Adrenal gland (tissue), 5 donors: ENCODE measurements around the gene TRMT61A.

Experiments
- CTCF ChIP-seq, 6 experiments: fragments of 450-650 bp in 4 of 6; fragments of 200-600 bp in 2 of 6; sonication (generic) in 1 of 6; IDR thresholded peaks; 1 replicate in 5 of 6; 2 replicates in 1 of 6; pipeline versions ENCODE4 v1.5.1 to v1.8.0; 2016 to 2021; ENCODE audit warnings: antibody characterized with exemption in 6 of 6, mild to moderate bottlenecking in 2 of 6, moderate library complexity in 1 of 6
- POLR2A ChIP-seq, 2 donors: fragments of 450-650 bp; IDR thresholded peaks; one replicate each; pipeline ENCODE4 v1.6.1; 2017; ENCODE audit warnings: antibody characterized with exemption in 2 of 2, mild to moderate bottlenecking in 2 of 2, moderate library complexity in 1 of 2
- donor health status: DM: no; HTN: no; CAD: no.

- TF ChIP-seq CTCF (IDR thresholded peaks at IDR 0.05) (no peak), POLR2A (IDR thresholded peaks at IDR 0.05) (no peak)
These were observed 40.0 kb downstream of the TRMT61A start for GRCh38 chr14:103568952-103569351.
